ENCODE measurements around the gene CPVL.

The CPVL gene

DNA sequence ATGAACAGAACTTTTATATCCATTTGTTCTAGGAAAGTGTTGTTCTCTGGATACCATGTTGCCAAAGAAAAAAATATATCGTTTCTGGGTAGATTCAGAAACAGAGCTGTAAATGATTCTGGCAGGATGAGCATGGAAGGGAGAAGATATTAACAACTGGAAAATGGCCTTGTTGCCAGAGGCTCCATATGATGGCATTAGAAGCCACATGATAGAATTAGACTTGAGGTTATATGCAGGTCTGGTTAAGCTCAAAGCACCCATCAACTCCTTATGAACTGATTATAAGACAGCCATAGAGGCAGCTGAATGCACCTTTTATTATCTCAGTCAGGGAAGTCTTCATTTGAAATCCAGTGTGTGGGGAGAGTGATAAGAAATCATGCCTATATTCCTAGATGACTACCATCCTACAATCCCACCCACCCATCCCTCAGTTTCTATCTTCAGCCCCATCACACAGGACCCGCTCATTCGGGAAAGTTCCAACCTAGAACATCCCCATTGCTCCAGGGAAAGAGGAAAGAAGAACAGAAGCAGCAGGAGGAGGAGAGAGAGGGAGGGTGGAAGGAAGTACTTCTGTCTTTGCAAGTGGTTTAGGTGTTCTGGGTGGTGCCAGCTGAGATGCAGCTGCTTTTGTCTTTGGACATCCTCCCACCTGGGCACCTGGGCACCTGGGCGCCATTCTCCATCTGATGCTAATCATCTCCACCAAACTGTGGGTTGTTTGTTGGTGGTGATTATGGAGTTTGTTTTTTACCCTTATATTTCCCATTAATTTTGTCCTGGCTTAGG is 162.7 kb downstream of the CPVL start:
- Histone ChIP-seq H3K4me2 (ENCODE audit: insufficient read depth, low read length) (no peak overlapping the region), H4K20me1 (ENCODE audit: insufficient read depth, low read length) (no peaks in the 10 kb centered on the region), H3K27me3 (ENCODE audit: insufficient read depth, low read length, poor library complexity) (no peaks in the 10 kb centered on the region), H3K79me2 (ENCODE audit: insufficient read depth, low read length) (no peaks in the 10 kb centered on the region), H3K9ac (ENCODE audit: low read depth, low read length) (no peak overlapping the region), H2AFZ (ENCODE audit: low read depth, low read length) (no peak overlapping the region), H3K36me3 (ENCODE audit: insufficient read depth, low read length) (no peaks in the 10 kb centered on the region), H3K27ac (ENCODE audit: low read length) (no peak overlapping the region), H3K4me1 (ENCODE audit: insufficient read depth, low read length) (no peaks in the 10 kb centered on the region), H3K9me3 (ENCODE audit: insufficient read depth, low read length, severe bottlenecking) (no peaks in the 10 kb centered on the region), H3K4me3 (ENCODE audit: low read depth in 1 of 2, low read length in 2 of 2) (no peak overlapping the region)
- TF ChIP-seq, protein P1, sequence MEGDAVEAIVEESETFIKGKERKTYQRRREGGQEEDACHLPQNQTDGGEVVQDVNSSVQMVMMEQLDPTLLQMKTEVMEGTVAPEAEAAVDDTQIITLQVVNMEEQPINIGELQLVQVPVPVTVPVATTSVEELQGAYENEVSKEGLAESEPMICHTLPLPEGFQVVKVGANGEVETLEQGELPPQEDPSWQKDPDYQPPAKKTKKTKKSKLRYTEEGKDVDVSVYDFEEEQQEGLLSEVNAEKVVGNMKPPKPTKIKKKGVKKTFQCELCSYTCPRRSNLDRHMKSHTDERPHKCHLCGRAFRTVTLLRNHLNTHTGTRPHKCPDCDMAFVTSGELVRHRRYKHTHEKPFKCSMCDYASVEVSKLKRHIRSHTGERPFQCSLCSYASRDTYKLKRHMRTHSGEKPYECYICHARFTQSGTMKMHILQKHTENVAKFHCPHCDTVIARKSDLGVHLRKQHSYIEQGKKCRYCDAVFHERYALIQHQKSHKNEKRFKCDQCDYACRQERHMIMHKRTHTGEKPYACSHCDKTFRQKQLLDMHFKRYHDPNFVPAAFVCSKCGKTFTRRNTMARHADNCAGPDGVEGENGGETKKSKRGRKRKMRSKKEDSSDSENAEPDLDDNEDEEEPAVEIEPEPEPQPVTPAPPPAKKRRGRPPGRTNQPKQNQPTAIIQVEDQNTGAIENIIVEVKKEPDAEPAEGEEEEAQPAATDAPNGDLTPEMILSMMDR (IDR thresholded peaks at IDR 0.05; ENCODE audit: borderline replicate concordance, extremely low read depth, low read length, poor library complexity, severe bottlenecking), result no peak
- TF ChIP-seq EZH2 (IDR thresholded peaks at IDR 0.05; ENCODE audit: borderline replicate concordance, low read depth, low read length, severe bottlenecking), result no peak
- ATAC-seq (ENCODE audit: insufficient read depth, low read depth), result no peak
- no peak for DNase-seq

DNA sequence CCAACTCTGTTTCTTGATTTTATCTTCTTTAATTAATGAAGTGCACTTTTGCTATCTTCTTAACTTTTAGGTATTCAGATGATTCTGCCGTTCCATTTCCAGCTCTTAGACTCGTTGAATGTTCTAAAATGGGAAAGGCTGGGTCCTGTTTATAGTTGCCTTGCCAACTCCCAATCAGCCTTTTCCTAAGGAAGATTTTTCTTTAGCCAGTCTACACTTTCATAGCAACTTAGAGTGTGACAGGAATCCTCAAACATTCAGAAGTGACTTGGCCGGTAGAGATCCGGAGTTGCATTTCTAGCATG is 165.2 kb downstream of the CPVL start:
- no peak overlapping the region for H2AFZ ChIP-seq (ENCODE audit: low read depth, low read length)
- no peaks in the 10 kb centered on the region for H3K36me3 ChIP-seq (ENCODE audit: insufficient read depth, low read length)
- no peaks in the 10 kb centered on the region for H3K9me3 ChIP-seq (ENCODE audit: insufficient read depth, low read length, severe bottlenecking)
- H3K9ac ChIP-seq (ENCODE audit: low read depth, low read length), result no peak overlapping the region
- H3K27me3 ChIP-seq (ENCODE audit: insufficient read depth, low read length, poor library complexity), result no peaks in the 10 kb centered on the region
- no peaks in the 10 kb centered on the region for H3K79me2 ChIP-seq (ENCODE audit: insufficient read depth, low read length)
- ATAC-seq (ENCODE audit: insufficient read depth, low read depth) (no peak), DNase-seq (no peak)
- no peaks in the 10 kb centered on the region for H3K4me1 ChIP-seq (ENCODE audit: insufficient read depth, low read length)
- H3K27ac ChIP-seq (ENCODE audit: low read length), result no peak overlapping the region
- no peaks in the 10 kb centered on the region for H4K20me1 ChIP-seq (ENCODE audit: insufficient read depth, low read length)
- no peak for TF ChIP-seq EZH2 (IDR thresholded peaks at IDR 0.05; ENCODE audit: borderline replicate concordance, low read depth, low read length, severe bottlenecking)
- TF ChIP-seq, protein P1 (IDR thresholded peaks at IDR 0.05; ENCODE audit: borderline replicate concordance, extremely low read depth, low read length, poor library complexity, severe bottlenecking), result no peak
- H3K4me2 ChIP-seq (ENCODE audit: insufficient read depth, low read length), result no peak overlapping the region
- H3K4me3 ChIP-seq (ENCODE audit: low read depth in 1 of 2, low read length in 2 of 2), result no peak overlapping the region

DNA sequence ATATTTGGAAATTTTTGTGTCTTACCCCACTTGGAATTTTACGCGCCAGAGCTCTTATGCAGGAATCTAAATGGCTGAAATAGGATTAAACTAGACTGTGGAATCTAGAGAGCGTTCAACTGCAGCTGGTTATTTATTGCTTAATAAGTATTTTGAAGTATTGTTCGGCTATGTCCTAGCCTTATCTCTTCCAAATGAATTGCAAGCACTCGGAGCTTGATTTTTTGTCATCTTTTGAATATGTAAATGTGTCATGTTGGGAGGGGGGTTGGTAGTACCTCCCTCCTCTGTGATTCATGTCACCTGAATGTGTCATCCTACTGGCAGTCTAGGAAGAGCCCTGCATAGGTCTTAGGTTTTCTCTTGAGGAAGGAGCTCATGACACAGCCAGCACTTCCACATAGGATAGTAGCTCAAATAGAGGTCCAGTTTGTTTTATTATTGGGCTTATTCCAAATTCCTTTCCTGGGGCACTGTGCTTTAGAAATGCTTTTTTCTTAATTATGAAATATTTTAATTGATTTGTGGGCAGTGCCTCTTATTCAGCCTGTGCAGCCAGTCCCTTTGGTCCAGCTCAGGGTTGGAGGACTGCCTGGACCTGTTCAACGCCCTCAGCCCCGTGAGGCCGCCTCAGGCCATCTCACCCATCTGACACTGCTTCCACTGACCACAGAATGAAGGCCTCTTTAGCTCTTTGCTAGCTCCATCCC is 165.7 kb downstream of the CPVL start:
- H3K27me3 ChIP-seq (ENCODE audit: insufficient read depth, low read length, poor library complexity), result no peaks in the 10 kb centered on the region
- DNase-seq (no peak), ATAC-seq (ENCODE audit: insufficient read depth, low read depth) (no peak)
- no peak overlapping the region for H2AFZ ChIP-seq (ENCODE audit: low read depth, low read length)
- H3K4me3 ChIP-seq (ENCODE audit: low read depth in 1 of 2, low read length in 2 of 2), result no peak overlapping the region
- H3K9me3 ChIP-seq (ENCODE audit: insufficient read depth, low read length, severe bottlenecking), result no peaks in the 10 kb centered on the region
- H3K36me3 ChIP-seq (ENCODE audit: insufficient read depth, low read length), result no peaks in the 10 kb centered on the region
- H3K4me2 ChIP-seq (ENCODE audit: insufficient read depth, low read length), result no peak overlapping the region
- TF ChIP-seq EZH2 (IDR thresholded peaks at IDR 0.05; ENCODE audit: borderline replicate concordance, low read depth, low read length, severe bottlenecking), result no peak
- TF ChIP-seq, protein P1 (IDR thresholded peaks at IDR 0.05; ENCODE audit: borderline replicate concordance, extremely low read depth, low read length, poor library complexity, severe bottlenecking), result no peak
- H4K20me1 ChIP-seq (ENCODE audit: insufficient read depth, low read length), result no peaks in the 10 kb centered on the region
- H3K79me2 ChIP-seq (ENCODE audit: insufficient read depth, low read length), result no peaks in the 10 kb centered on the region
- no peaks in the 10 kb centered on the region for H3K4me1 ChIP-seq (ENCODE audit: insufficient read depth, low read length)
- no peak overlapping the region for H3K27ac ChIP-seq (ENCODE audit: low read length)
- H3K9ac ChIP-seq (ENCODE audit: low read depth, low read length), result no peak overlapping the region
